ENCODE data around the gene CABP2.

DNA sequence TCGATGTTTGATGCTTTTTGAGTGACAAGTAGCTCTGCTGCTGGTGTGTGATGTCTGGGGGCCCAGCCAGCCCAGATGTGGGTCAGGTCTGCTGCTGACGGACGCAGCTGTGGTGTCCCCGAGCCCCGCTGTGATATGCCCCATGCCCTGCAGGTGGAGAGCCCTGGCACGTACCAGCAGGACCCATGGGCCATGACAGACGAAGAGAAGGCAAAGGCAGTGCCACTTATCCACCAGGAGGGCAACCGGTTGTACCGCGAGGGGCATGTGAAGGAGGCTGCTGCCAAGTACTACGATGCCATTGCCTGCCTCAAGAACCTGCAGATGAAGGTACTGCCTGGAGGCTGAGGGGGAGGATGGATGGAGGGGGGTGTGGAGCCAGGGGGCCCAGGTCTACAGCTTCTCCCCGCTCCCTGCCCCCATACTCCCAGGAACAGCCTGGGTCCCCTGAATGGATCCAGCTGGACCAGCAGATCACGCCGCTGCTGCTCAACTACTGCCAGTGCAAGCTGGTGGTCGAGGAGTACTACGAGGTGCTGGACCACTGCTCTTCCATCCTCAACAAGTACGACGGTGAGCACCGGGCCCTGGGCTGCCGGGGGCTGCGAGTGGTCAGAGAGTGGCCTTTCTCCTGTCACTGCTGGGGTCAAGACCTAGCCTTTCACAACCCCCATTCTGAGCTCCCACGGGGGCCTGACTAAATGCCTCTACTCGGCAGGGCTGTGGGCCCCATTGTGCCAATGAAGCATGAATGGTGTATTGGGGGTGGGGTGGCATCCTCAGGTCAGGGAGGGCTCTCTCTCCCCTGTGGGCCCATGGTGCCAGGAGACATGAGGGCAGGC, 33.1 kb downstream of the CABP2 start:
- no peak for TF ChIP-seq GATA2 (IDR thresholded peaks at IDR 0.05; ENCODE audit: low read depth, low read length)
- no peak for TF ChIP-seq GATA3 (IDR thresholded peaks at IDR 0.05; ENCODE audit: low read depth, low read length)

Data from SH-SY5Y (cell line).